Spleen (tissue), 11 donors: ENCODE measurements around the gene SV2C. TPM values are rescaled to one million over a fixed set of nuclear protein-coding genes. Genes with fewer than 3 reads are reported as not detected.

Source experiments
- DNase-seq: peaks from one replicate; pipeline ENCODE4 v3.0.0-alpha.2; 2020
- H3K27ac ChIP-seq, 8 donors: fragments of 200-600 bp; sonication (generic) in 7 of 8; 1 replicate in 4 of 8; 2 replicates in 4 of 8; pipeline versions ENCODE4 v1.5.0 to v1.8.0; 2016 to 2021; ENCODE audit warnings: inconsistent platforms in 4 of 8, mild to moderate bottlenecking in 4 of 8, moderate library complexity in 1 of 8
- H3K27me3 ChIP-seq, 7 donors: fragments of 200-600 bp; sonication (generic) in 6 of 7; replicated peaks in 1 of 7; 1 replicate in 4 of 7; 2 replicates in 3 of 7; pipeline versions ENCODE4 v1.5.0 to v1.8.0; 2016 to 2021; ENCODE audit warnings: inconsistent platforms in 3 of 7, mild to moderate bottlenecking in 1 of 7
- H3K36me3 ChIP-seq, 6 donors: fragments of 200-600 bp; sonication (generic) in 5 of 6; 1 replicate in 4 of 6; 2 replicates in 2 of 6; pipeline versions ENCODE4 v1.5.0 to v1.8.0; 2016 to 2021; ENCODE audit warnings: inconsistent platforms in 2 of 6
- H3K4me1 ChIP-seq, 6 donors: fragments of 200-600 bp; sonication (generic) in 5 of 6; 1 replicate in 3 of 6; 2 replicates in 3 of 6; pipeline versions ENCODE4 v1.5.0 to v1.8.0; 2016 to 2021; ENCODE audit warnings: inconsistent platforms in 3 of 6
- H3K4me3 ChIP-seq, 8 donors: fragments of 200-600 bp; sonication (generic) in 7 of 8; 1 replicate in 4 of 8; 2 replicates in 4 of 8; pipeline versions ENCODE4 v1.5.0 to v1.8.0; 2016 to 2021; ENCODE audit warnings: inconsistent platforms in 4 of 8, mild to moderate bottlenecking in 4 of 8, moderate library complexity in 2 of 8
- H3K9me3 ChIP-seq, 8 donors: fragments of 200-600 bp; sonication (generic) in 7 of 8; 1 replicate in 4 of 8; 2 replicates in 4 of 8; pipeline versions ENCODE4 v1.5.0 to v1.8.0; 2016 to 2021; ENCODE audit warnings: inconsistent platforms in 4 of 8
- CTCF ChIP-seq, 11 experiments: fragments of 200-600 bp in 7 of 11; fragments of 450-650 bp in 4 of 11; sonication (generic) in 4 of 11; IDR thresholded peaks in 8 of 11; conservative IDR thresholded peaks in 3 of 11; 1 replicate in 7 of 11; 2 replicates in 4 of 11; pipeline versions ENCODE4 v1.4.0 to v1.8.0; 2016 to 2021; ENCODE audit warnings: antibody characterized with exemption in 11 of 11, inconsistent platforms in 4 of 11, mild to moderate bottlenecking in 1 of 11
- POLR2A ChIP-seq, 3 donors: fragments of 450-650 bp; IDR thresholded peaks; one replicate each; pipeline ENCODE4 v1.5.1; 2017; ENCODE audit warnings: antibody characterized with exemption in 3 of 3, mild to moderate bottlenecking in 1 of 3
- POLR2AphosphoS5 ChIP-seq, 3 donors: sonication (generic); formaldehyde crosslinking; IDR thresholded peaks; one replicate each; pipeline ENCODE4 v1.5.1; 2017; ENCODE audit warnings: antibody characterized with exemption in 3 of 3
- WGBS, 5 donors: extraction: QIAGEN DNeasy Blood & Tissue Kit in 3 of 5; methylation state at CpG; one replicate each; pipeline versions ENCODE4 v1.1.5 to v1.1.7; 2013 to 2018; 5-methylcytosine and 5-hydroxymethylcytosine counted together
- intact Hi-C: fragments of 100-400 bp; cut with DNase I; formaldehyde crosslinking; loops from one replicate; pipeline ENCODE4 v1.15.0; 2023; ENCODE audit warnings: low total_unique reads
- polyA plus RNA-seq, 3 donors: library from polyadenylated mRNA; stranded (reverse); fragments of 200-250 nt; gene quantifications; one replicate each; pipeline ENCODE4 v1.2.1, GENCODE V29; 2013
- total RNA-seq, 7 donors: library from RNA; depleted of rRNA in 3 of 7; stranded (reverse); fragments of >200 nt in 3 of 7; fragmentation: NEBNext Ultra II Directional in 4 of 7; extraction: Animal tissue kit (Norgen Biotek cat#: 25700) in 4 of 7; gene quantifications; one replicate each; pipeline versions ENCODE4 v1.1.0 to v1.2.1, GENCODE V29; 2016 to 2021
- donor health status: healthy with polysubstance abuse.
- donor health status: DM: no; HTN: no; CAD: no; lungs with moderate emphysema.
- donor health status: DM: no; HTN: no; CAD: no.
- donor health status: Bipolar disorder and iron deficiency.
- donor health status: healthy.
- donor health status: DM: no; HTN: no; CAD: no.
- donor health status: DM: yes; HTN: yes; CAD: no.

The SV2C gene
- total and polyA plus RNA-seq, 10 donors: 0.02 to 0.43 (median 0.11) TPM

GRCh38 chr5:76252437-76252836 lies 169.3 kb downstream of the SV2C start:
- DNase-seq: no peak
- Histone ChIP-seq H3K27me3 (peaks cover 0 to 8% (median 0%) of the 10 kb centered on the region in 7 donors), H3K4me3 (no peak overlapping the region), H3K36me3 (no peaks in the 10 kb centered on the region), H3K4me1 (peaks cover 0 to 12% (median 8%) of the 10 kb centered on the region in 6 donors), H3K9me3 (no peaks in the 10 kb centered on the region), H3K27ac (no peak overlapping the region)
- TF ChIP-seq CTCF (IDR thresholded peaks at IDR 0.05 in 8 of 11, conservative IDR thresholded peaks at IDR 0.05 in 3 of 11): no peak
- no peak for TF ChIP-seq POLR2AphosphoS5 (IDR thresholded peaks at IDR 0.05)
- no peak for TF ChIP-seq POLR2A (IDR thresholded peaks at IDR 0.05)
- whole genome bisulfite sequencing, 5 donors: 75 to 86% (median 78%) methylated on average over 2 of the region's 2 CpGs
- intact Hi-C loops: loop anchor here (10.0 kb wide), 1 partner anchor 528 kb away; no protein-coding TSS in a partner anchor

DNA sequence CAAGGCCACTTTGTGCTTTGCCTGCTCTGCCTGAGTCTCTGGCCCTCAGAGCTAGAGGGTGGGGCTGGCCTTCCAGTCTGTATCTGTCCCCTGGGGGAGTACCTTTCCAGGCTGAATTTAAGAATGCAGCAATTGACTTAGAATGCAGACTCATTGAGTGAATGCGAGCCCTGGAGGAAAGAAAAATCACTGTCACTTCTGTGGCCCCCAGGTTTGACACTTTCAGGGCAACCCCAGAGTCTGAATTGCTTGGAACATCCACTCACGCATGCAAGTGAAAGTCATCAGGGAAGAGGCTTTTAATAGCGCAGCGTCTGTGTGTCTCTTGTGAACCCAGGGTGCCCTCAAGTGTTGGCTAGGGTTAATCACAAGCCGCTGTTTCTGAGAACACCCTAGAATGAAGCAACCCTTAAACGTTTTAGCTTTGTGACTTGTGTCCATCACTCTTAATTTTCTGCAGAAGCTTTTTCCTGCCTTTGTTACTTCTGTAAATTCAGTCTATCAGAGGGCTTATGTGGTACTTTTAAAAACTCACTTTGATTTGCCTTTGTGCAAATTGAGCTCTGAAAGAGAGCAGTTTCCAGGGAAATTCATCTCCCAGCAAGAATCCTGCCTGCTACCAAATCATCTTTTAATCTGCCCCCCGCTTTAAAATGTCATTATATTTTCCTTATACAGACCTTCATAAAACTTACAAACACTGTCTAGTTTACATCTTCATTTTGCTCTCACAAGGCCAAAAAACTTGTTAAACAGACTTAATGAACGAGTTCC lies 173.1 kb downstream of the SV2C start:
- Histone ChIP-seq H3K4me3 (peak overlapping the region in 1 of 8 donors; percentile 11), H3K9me3 (no peaks in the 10 kb centered on the region), H3K36me3 (no peaks in the 10 kb centered on the region), H3K4me1 (peaks cover 0 to 12% (median 8%) of the 10 kb centered on the region in 6 donors), H3K27me3 (peaks cover 0 to 8% (median 0%) of the 10 kb centered on the region in 7 donors), H3K27ac (no peak overlapping the region)
- WGBS, 5 donors: 16 to 24% (median 20%) methylated on average over 8 of the region's 8 CpGs
- DNase-seq: no peak
- intact Hi-C loops: loop anchor here (10.0 kb wide), 1 partner anchor 532 kb away; no protein-coding TSS in a partner anchor
- TF ChIP-seq POLR2AphosphoS5 (IDR thresholded peaks at IDR 0.05) (no peak), CTCF (IDR thresholded peaks at IDR 0.05 in 8 of 11, conservative IDR thresholded peaks at IDR 0.05 in 3 of 11) (peak; percentile 10 to 71 (median 57)), POLR2A (IDR thresholded peaks at IDR 0.05) (no peak)

GRCh38 chr5:76257225-76257833 lies 174.1 kb downstream of the SV2C start:
- no peak for DNase-seq
- intact Hi-C loops: loop anchor here (10.0 kb wide), 1 partner anchor 533 kb away; no protein-coding TSS in a partner anchor
- H3K4me1 ChIP-seq: peaks cover 0 to 12% (median 8%) of the 10 kb centered on the region in 6 donors
- H3K27ac ChIP-seq: no peak overlapping the region
- H3K36me3 ChIP-seq: no peaks in the 10 kb centered on the region
- H3K27me3 ChIP-seq: peaks cover 0 to 8% (median 0%) of the 10 kb centered on the region in 7 donors
- peaks cover 0 to 5% (median 0%) of the 10 kb centered on the region in 8 donors for H3K9me3 ChIP-seq
- WGBS, 5 donors: 72 to 87% (median 85%) methylated on average over 6 of the region's 6 CpGs
- no peak overlapping the region for H3K4me3 ChIP-seq
- no peak for TF ChIP-seq POLR2A (IDR thresholded peaks at IDR 0.05)
- no peak for TF ChIP-seq POLR2AphosphoS5 (IDR thresholded peaks at IDR 0.05)
- no peak for TF ChIP-seq CTCF (IDR thresholded peaks at IDR 0.05 in 8 of 11, conservative IDR thresholded peaks at IDR 0.05 in 3 of 11)

DNA sequence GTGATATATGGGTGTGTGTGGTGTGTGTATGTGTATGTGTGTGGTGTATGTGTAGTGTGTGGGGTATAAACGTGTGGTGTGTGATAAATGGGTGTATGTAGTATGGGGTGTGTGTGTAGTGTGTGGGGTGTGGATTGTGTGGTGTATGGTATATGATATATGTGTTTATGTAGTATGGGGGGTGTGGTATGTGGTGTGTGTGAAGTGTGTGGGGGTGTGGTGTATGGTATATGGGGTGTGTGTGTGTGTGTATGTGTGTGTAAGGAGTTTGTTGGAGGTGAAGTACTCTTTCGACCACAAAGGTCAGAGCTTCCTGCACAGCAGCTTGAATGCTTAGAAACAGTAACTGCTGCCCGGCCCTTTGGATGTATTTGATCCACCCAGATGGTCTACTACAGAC lies 174.7 kb downstream of the SV2C start:
- DNase-seq: no peak
- intact Hi-C loops: loop anchor here (10.0 kb wide), 1 partner anchor 533 kb away; no protein-coding TSS in a partner anchor
- Histone ChIP-seq H3K27me3 (peaks cover 0 to 8% (median 0%) of the 10 kb centered on the region in 7 donors), H3K36me3 (no peaks in the 10 kb centered on the region), H3K9me3 (peaks cover 0 to 6% (median 0%) of the 10 kb centered on the region in 8 donors), H3K4me1 (peaks cover 0 to 12% (median 8%) of the 10 kb centered on the region in 6 donors), H3K4me3 (no peak overlapping the region), H3K27ac (no peak overlapping the region)
- 52 to 65% (median 59%) methylated on average over 2 to 3 of the region's 3 CpGs for WGBS, 5 donors
- TF ChIP-seq POLR2A (IDR thresholded peaks at IDR 0.05): no peak
- no peak for TF ChIP-seq POLR2AphosphoS5 (IDR thresholded peaks at IDR 0.05)
- TF ChIP-seq CTCF (IDR thresholded peaks at IDR 0.05 in 8 of 11, conservative IDR thresholded peaks at IDR 0.05 in 3 of 11): no peak
